NCI-H226 (cell line): ENCODE measurements around the gene ACTRT2.

Source experiments
- DNase-seq: peaks from one replicate; pipeline ENCODE4 v3.0.0-alpha.2; 2015

ACTRT2 gene

GRCh38 chr1:3034162-3034561, 12.9 kb downstream of the ACTRT2 start:
- DNase-seq: no peak

GRCh38 chr1:3034728-3035562, 13.7 kb downstream of the ACTRT2 start:
- DNase-seq: no peak

GRCh38 chr1:3035563-3036446, 14.5 kb downstream of the ACTRT2 start:
- no peak for DNase-seq

- no peak for DNase-seq
Observed at GRCh38 chr1:3036447-3037280, 15.4 kb downstream of the ACTRT2 start.

- DNase-seq: no peak
Observed at GRCh38 chr1:3037281-3038040, 16.2 kb downstream of the ACTRT2 start.

- no peak for DNase-seq
Observed at GRCh38 chr1:3038113-3038551, 16.9 kb downstream of the ACTRT2 start.

GRCh38 chr1:3038571-3039181, 17.4 kb downstream of the ACTRT2 start:
- DNase-seq: no peak

- no peak for DNase-seq
Observed at GRCh38 chr1:3040004-3040403, 18.7 kb downstream of the ACTRT2 start.

GRCh38 chr1:3042481-3042880, 21.2 kb downstream of the ACTRT2 start:
- no peak for DNase-seq

- no peak for DNase-seq
Observed at GRCh38 chr1:3049164-3049563, 27.9 kb downstream of the ACTRT2 start.

GRCh38 chr1:3049905-3050304, 28.6 kb downstream of the ACTRT2 start:
- no peak for DNase-seq

- no peak for DNase-seq
Observed at GRCh38 chr1:3050603-3051002, 29.3 kb downstream of the ACTRT2 start.

- DNase-seq: no peak
Observed at GRCh38 chr1:3051270-3052268, 30.3 kb downstream of the ACTRT2 start.

- no peak for DNase-seq
Observed at GRCh38 chr1:3052501-3052900, 31.2 kb downstream of the ACTRT2 start.

GRCh38 chr1:3053366-3053980, 32.2 kb downstream of the ACTRT2 start:
- no peak for DNase-seq

GRCh38 chr1:3053986-3054385, 32.7 kb downstream of the ACTRT2 start:
- DNase-seq: no peak

- DNase-seq: no peak
Observed at GRCh38 chr1:3054474-3054873, 33.2 kb downstream of the ACTRT2 start.

- no peak for DNase-seq
Observed at GRCh38 chr1:3055051-3055450, 33.8 kb downstream of the ACTRT2 start.

GRCh38 chr1:3056641-3057040, 35.4 kb downstream of the ACTRT2 start:
- no peak for DNase-seq
